22Rv1 (cell line): ENCODE measurements around the gene HS6ST1.

Experiments
- ZFX ChIP-seq: fragments of 450-650 bp; IDR thresholded peaks from 2 replicates; pipeline ENCODE4 v1.6.1; 2017; ENCODE audit warnings: antibody characterized with exemption, borderline replicate concordance
- TF ChIP-seq, protein P1 (sequence below): fragments of 450-650 bp; IDR thresholded peaks from 2 replicates; pipeline ENCODE4 v1.5.1; 2017; ENCODE audit warnings: mild to moderate bottlenecking

DNA sequence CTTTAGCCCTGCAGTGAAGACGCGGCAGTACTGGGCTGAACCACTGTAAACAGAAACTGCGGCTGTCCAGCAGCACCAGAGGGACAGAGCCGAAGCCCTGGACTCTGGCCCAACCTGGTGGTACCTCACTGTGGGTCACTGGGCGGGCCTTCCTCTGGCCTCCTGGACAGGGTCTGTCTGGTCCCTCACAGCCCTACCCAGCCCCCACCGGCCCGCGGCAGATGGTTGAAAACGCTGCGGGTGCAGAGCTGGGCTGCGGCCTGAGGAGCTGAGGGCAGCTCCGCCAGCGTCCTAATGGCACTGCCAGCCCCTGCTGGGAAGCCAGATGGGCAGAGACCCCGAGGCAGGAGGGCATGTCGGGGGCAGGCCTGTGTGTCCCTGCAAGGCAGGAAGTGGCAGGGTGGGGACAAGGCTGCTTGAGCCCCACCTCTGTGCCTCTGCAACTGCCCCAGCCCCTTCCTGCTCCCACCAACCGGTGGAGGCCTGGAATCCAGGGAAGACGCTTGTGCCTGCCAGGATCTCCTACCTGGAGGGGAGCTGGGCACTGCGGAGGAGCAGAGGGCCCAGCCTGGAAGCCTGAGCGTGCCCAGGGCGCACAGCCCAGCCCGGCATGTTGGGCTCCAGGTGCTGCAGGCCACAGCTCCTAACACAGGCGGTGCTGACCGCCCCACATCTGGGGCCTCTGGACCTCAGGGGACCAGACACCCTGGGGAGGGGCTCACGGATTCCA is 36.3 kb downstream of the HS6ST1 start:
- TF ChIP-seq, protein P1, sequence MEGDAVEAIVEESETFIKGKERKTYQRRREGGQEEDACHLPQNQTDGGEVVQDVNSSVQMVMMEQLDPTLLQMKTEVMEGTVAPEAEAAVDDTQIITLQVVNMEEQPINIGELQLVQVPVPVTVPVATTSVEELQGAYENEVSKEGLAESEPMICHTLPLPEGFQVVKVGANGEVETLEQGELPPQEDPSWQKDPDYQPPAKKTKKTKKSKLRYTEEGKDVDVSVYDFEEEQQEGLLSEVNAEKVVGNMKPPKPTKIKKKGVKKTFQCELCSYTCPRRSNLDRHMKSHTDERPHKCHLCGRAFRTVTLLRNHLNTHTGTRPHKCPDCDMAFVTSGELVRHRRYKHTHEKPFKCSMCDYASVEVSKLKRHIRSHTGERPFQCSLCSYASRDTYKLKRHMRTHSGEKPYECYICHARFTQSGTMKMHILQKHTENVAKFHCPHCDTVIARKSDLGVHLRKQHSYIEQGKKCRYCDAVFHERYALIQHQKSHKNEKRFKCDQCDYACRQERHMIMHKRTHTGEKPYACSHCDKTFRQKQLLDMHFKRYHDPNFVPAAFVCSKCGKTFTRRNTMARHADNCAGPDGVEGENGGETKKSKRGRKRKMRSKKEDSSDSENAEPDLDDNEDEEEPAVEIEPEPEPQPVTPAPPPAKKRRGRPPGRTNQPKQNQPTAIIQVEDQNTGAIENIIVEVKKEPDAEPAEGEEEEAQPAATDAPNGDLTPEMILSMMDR = no peak
- TF ChIP-seq ZFX = no peak
